HG03342 (cell line): ENCODE measurements around the gene GPS1.

Source experiments
- ATAC-seq: cut with Tn5 transposase; IDR thresholded peaks from one replicate; pipeline ENCODE4 v1.9.1; 2021; ENCODE audit warnings: mild to moderate bottlenecking, moderate library complexity; ENCODE audit not compliant: unreplicated experiment

GPS1 gene

DNA sequence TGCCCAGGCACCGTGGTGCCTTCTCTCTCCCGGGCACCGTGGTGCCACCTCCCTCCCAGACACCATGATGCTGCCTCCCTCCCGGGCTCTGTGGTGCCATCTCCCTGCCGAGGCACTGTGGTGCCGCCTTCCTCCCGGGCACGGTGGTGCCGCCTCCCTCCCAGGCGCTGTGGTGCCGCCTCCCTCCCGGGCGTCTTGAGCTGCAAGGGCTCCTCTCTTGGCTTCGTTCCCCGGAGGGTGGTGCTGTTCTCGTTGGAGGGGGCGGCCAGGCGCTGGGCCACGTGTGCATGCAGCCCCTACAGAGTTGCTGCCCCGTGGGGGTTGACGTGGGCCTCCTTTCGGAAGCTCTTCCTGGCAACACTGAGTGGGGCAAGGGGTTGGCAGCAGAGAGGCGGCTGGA is 37.3 kb upstream of the GPS1 start:
- ATAC-seq = no peak

DNA sequence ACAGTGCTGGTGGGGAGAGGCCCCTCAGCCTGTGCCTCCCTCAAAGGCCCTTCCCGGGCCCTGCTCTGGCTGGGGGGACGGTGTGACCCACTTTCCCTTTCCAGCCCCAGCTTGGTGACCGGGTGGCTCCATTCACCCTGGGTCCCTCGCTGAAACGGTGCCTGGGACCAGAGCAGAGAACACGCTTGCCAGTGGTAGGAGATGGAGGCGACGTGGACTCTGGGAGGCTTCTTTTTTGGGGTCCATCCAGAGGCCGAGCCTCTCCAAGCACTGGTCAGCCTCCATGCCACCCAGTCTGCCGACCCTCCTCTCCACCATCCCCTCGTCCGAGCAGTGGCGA is 36.8 kb upstream of the GPS1 start:
- no peak for ATAC-seq

DNA sequence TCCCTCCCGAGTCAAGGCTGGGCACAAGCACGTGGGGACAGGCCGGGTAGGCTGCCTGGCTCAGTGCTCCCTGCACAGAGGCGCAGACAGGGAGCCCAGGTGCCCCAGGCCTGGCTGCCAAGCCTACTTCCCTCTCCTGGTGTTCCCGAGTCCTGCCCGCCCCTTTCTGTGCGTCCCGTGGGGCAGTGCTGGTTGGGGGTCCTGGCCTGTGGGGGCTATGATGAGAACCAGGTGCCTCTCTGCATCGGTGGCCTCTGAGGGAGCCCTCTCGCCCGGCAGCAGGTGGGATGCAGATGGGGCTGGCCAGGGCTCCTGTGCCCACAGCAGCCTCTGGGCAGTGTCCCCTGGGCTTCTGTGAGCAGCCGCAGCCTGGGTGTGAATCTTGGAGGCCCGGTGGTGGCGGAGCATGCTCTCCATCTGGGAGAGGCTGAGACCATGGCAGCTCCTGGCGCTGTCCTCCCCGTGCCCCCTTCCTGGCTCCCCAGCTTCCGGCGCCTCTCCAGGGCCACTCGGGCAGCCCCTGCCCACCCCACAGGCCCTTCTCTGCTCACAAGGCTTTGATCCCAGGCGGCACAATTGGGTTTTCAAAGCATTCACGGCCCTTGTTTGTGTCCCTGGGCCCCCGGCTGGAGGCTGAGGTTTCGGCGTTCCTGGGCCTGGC is 36.3 kb upstream of the GPS1 start:
- no peak for ATAC-seq

DNA sequence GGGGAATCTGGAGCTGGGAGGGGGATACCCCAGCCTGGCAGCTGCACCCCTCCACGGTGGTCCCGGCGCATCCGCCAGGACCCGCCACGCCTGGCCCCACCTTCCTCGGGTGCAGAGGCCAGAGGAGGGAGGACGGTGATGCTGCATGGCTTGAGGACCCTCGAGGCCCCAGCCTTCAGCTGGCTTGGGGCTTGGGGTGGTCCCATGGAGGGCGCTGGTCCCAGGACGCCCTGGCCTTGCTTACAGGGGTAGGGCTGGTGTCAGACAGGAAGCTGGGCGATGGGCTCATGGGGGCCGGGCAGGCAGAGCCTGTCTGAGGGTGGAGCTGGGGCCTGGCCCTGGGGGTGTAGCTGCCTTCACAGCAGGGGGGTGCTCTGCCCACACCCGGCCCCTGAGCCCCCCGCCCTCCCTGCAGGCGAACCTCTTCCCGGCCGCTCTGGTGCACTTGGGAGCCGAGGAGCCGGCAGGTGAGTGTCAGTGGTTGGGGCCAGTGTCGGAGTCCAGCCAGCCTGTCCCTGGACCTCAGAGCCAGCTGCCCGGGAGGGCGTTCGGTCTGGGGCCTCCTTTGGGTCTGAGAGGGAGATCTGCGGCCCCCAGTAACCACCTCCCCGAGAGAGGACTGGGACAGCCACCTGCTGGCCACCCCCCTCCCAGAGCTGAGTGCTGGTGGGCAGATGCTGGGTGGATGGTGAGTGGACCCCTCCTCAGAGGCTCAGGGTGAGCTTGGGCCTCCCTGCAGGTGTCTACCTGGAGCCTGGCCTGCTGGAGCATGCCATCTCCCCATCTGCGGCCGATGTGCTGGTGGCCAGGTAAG is 35.4 kb upstream of the GPS1 start:
- no peak for ATAC-seq

DNA sequence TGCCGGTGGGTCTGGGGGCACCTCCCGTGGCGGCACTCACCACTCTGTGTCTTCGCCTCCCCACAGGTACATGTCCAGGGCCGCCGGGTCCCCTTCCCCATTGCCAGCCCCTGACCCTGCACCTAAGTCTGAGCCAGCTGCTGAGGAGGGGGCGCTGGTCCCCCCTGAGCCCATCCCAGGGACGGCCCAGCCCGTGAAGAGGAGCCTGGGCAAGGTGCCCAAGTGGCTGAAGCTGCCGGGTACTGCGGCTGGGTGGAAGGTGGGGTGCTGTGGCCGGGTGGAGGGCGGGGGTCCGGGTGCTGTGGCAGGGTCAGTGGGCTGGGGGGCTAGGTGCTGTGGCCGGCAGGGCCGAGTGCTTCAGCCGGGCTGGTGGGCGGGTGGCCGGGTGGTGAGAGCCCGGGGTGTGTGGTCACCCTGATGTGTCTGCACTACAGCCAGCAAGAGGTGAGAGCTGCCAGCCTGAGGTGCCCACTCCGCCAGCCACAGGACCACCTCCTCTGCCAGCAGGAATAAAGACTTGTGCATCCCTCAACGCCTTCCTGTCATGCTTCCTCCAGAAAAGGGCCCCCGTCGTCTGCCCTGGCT is 34.7 kb upstream of the GPS1 start:
- ATAC-seq = no peak

DNA sequence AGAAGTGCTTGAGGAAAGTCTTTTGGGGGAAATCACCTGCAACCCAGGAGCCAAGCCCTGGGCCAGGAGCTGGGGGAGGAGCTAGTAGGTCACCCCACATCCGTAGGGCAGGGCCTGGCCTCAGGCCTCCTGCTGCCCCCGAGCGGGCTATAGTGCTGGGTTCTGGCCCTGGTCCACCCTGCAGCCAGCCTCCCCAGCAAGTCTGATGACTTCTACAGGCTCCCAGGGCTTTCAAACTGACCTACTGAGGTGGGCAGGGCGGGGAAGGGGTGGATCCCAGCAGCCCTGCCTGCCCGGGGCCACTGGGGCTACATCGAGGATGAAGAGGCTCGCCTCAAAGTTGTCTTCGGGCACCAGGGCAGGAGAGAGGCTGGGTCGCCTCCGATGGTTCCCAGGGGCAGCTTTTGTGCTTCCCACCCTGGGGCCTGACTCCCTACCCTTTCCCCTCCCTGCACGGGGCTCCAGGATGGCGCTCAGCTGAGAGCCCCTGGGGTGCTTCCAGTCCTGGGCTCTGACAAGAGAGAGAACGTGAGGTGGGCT is 34.0 kb upstream of the GPS1 start:
- ATAC-seq = no peak

DNA sequence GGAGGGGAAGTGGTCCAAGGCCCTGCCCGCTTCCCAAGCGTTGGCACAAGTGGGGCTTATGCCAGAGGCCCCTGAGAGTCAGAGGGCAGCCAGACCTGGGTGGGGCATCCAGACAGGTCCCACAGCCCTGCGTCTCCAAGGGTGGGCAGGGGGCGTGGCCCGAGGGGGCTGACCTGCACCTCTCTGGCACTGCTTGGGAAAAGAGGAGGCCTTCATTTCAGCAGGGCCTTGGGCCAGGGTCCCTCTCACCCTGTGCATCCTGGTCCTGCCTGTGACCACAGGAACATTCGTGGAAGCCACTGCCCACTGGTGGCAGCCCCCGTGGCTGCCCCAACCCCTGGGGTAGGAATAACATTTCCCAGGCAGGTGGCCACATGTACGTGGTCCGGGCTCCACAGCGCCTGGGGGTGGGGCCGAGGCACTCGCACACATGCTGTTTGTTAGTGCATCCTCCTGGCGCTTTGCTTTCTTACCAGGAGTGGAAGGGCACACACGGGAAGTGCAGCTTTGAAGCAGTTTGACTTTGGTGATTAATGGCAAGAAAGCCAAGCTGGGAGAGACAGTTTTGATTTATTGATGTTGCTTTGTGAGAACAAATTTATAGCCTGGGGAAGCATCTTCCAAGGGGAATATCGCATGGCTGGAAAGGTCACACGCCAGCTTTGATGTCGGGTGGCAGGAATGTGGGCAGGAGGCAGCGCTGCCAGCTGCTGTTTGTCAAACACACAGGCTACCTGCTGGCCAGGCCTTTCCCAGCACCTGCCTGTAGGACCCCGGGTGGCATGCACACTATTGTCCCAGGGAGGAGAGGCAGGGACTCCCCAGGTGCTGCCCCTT is 33.3 kb upstream of the GPS1 start:
- no peak for ATAC-seq

DNA sequence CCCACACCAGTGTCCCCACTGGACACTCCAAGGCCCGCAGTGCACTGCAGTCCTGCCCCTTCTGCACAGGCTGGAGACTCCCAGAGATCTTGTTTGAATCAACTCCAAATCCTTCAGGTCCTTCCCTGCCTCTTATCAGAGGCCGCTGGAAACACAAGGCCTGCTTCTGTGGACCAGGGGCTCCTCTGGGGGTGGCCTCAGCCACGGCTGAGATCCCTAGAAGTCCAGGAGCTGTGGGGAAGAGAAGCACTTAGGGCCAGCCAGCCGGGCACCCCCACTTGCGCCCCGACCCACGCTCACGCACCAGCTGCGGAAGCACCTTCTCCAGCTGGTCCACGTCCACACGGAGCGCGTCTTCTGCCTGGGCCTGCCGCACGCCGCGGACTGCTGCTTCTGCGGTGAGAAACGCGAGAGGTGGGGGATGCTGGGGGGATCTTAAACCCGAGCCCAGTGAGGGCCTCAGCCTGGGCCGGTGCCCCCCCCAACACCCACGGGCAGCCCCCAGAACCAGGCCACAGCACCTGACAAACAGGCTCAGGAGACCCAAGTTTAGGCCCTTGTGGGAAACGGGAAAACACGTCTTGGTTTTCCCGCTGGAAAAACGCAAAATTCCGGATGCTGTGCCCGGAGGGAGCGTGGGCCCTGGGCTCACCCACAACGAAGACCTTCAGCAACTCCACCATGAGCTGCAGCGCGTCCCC is 32.6 kb upstream of the GPS1 start:
- ATAC-seq = no peak

DNA sequence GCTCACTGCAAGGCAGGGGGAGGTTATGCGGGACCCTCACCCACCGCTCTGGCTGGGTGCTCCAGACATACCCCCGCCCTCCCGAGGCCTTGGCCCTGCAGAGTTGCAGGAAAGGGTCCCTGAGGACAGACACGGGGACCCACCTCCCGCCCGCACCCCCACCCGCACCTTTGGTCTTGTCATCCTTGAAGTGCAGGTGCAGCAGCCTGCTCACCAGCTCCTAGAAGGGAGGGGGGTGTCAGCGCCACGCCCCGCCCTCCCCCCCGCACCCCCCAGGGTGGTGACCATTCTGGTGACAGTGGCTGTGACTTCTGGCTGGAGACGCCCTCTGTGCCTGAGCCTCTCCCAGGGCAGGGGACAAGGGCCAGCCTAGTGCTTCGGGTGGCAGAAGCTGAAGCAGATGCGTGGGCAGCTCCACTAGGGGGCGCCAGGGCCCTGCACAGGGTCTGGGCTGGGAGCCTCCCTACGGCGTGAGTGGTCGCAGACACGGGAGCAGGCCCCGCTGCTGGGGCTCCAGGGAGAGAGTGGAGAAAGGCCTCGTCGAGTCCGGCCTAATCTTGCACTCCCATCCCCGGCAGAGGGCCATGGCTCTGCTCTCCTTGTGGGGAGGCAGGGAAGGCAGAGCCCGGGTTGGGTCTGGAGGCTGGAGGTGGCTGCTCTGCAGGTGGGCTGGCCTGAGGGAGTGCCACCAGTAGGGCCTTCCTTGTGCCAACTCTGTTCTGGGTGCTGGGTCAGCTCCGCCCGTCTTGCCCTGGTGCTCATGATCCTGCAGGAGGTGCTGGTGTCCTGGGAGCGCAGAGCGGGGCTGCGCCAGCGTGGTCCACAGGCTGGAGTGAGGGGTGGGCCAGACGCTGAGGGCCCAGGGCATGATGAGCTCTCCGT is 31.8 kb upstream of the GPS1 start:
- ATAC-seq = no peak

DNA sequence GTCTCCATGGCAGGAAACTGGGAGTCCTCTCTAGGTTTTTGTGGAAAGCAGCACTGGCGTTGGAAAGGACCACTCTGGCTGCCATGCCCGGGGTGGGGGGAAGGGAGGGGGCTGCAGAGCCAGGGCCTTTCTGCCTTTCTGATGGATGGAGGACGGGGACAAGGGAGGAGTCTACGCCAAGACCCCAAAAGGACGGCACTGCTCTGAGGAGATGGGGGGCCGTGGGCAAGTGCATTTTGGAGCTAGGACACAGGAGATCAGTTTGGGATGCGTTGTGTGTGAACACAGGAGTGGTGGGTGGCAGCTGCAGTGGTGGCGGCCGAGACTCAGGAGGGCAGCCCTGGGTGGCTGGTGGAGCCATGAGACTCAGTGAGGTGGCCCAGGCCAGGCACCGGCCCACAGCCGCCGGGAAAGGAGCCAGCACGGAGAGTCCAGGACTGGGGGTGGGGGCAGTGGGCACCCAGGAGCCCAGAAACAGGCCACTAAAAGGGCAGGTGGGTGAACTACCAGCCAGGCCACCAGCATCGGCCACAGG is 31.1 kb upstream of the GPS1 start:
- no peak for ATAC-seq

DNA sequence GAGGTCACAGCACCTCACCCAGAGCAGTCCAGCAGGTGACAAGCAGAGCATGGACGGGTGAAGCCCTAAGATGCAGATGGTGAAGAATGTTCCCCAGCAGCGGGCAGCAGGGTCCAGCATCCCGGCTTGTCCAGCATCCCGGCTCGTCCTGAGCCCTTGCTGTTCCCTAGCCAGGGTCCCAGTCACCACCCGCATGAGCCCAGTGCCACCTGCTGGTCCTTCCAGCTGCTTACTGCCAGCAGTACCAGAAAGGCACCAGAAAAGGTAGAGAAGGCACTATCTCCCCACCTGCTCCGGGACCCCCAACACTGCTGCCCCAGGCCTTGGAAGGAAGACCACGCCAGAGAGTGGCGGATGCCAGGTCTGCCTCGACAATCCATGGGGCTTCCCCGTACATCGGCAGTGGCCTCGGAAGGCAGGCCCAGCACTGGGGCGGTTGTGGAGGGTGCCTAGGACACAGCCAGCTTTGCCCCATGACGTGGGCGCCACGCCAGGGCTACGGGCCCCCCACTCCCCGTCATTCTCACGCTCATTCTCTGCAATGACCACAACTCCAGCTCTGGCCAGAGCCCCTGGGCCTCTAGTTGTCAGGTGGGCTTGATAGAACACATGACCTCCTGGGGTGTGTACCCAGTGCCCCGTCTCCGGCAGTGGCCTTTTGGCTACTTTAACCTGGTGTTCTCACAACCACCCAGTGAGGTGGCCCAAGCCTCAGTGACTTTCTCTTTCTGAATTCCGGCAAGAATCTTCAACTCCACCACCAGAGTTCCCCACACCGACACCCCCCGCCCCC is 30.4 kb upstream of the GPS1 start:
- no peak for ATAC-seq

DNA sequence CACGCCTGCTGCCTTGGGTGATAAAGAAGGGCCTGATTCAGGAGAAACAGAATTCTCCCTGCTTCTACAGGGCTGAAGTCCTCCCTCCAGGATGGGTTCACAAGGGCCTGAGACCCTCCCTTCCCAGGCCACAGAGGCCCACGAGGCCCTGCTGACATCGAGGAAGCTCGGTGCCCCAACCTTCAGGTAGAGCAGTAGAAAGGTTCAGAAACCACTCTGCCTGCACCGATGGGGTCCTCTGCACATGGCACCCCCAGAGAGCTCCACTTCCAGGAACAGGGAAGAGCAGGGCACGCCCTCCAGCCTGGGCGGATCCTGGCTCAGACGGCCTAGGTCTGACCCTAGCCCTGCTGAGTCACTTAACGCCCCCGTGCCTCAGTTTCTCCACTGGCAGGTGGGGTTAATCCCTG is 29.8 kb upstream of the GPS1 start:
- no peak for ATAC-seq

DNA sequence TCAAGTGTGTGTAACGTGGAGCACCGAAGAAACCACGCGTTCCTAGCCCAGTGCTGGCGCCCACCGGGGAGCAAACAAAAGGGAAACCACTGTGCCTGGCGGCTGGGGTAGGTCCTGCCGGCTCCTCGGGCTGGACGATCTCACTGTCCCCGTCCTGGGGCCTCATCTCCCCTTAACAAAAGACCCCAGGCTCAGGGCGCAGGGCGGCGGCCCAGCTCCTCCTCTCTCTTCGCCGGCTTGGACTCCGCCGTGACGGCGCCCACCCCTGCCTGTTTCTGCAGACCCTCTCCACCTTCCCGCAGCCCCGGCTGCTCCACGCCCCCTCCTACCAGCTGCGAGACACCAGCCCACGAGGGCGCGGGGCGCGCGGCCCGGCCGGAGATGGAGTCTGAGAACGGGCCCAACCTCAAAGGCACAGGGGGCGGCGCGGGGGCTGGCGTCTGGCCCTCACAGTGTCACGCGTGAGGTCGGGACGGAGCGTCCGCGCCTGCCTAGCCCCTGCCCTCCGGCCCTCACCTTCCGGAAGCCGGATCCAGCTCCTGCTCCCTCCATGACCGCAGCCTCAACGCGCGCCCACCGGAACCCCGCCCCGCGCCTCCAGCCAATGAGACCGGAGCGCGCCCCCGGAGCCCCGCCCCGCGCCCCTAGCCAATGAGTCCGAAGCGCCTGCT is 29.3 kb upstream of the GPS1 start, which contains the start of gene CENPX:
TSS of gene CENPX (minus strand) at position 569 of the 671 bp plus-strand sequence. CDS start at position 552, 17 bp downstream.
- ATAC-seq = no peak

DNA sequence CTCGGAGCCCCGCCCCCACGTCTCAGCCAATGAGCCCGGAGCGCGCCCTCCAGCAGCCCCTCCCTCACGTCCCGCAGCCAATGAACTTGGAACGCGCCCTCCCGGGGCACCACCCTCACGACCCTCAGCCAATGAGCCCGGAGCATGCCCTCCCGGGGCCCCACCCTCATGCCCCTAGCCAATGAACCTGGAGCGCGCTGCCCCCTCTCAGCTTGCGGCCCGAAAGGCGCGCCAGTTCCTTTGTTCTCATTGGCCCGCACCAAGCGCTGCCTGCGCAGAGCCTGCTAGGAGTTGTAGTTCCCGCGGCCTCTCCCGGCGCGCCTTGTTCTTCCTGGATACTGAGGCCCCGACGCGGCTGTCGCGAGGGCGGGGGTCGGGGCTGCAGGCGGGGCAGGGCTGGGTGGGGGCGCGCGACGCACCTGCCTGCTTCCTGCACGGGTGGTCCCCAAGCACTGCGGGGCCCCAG is 28.7 kb upstream of the GPS1 start, which contains the start of gene LRRC45:
TSS of gene LRRC45 (plus strand) at position 325 of the 466 bp plus-strand sequence. CDS start 339 bp downstream, outside the sequence.
- peak; percentile 77 for ATAC-seq

DNA sequence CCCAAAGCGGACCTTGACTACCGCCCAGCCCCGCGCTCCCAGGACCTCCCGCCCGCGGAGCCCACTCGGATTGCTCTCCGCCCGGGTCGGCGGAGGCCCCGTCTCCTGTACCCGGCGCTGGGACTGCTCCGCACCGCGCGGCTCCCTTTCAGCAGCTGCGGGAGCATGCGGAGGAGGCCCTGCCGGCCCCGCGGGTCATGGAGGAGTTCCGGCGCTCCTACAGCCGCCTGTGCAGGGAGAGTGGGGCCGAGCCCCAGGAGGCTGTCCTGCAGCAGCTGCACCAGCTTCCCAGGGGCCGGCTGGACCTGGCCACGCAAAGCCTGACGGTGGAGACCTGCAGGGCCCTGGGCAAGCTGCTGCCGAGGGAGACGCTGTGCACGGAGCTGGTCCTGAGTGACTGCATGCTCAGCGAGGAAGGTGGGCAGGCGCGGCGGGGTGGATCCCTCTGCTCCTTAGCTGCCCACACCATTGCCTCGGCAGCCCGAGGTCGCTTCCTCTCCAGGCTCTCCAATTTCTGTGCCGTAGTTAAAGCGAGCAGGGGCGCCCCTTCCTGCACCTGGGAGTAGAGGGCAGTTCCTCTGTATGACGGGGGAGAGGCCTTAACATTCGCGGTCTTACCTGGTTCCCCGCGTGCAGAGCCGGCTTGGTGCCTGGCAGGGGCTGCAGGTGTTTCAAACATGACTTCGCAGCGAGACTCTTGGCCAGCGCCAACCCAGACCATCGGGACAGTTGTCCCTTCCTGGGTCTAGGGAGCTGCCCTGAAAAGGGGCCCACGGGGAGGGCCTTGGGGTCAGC is 28.1 kb upstream of the GPS1 start:
- no peak for ATAC-seq

DNA sequence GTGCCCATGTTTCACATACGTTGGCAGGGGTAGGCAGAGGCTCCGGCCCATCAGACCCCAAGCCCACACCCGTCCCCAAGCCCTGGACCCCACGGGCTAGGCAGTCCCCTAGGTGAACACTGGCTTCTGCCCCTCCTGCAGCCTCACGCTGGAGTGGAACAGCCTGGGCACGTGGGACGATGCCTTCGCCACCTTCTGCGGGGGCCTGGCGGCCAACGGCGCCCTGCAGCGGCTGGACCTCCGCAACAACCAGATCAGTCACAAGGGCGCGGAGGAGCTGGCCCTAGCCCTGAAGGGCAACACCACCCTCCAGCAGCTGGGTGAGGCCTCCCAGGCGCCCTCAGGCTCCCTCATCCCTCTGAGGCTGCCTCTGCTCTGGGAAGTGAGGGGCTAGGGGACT is 26.8 kb upstream of the GPS1 start:
- no peak for ATAC-seq
